Activated CD4-positive, alpha-beta T cell treated with anti-CD3 and anti-CD28 coated beads, Interleukin-2, Interleukin-4, amounts not matched to agents 100 ng/mL and 50 ng/mL, durations not matched to agents 16 hours and 8 hours (primary cell): Measurements from ENCODE around the gene PKLR.
A peak's percentile ranks its signal among the peaks of the same experiment; 100 is the strongest.

Experiments used
- DNase-seq: peaks from one replicate; pipeline ENCODE4 v3.0.0-alpha.2; 2020; ENCODE audit warnings: low spot score

PKLR gene

DNA sequence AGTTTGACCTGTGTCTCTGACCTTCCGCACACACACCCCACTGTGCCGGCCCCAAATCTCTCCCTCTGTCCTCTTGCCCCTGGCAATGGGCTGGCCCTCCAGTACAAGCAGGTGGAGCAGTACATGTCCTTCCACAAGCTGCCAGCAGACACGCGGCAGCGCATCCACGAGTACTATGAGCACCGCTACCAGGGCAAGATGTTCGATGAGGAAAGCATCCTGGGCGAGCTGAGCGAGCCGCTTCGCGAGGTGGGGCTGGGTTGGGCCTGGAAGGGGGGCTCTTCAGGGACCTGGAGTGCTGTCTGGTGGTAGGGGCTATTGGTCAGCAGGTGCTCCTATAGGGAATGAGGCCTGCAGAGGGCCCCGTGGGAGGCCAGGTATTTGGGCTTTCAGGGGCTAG lies 16.2 kb downstream of the PKLR start:
- no peak for DNase-seq

DNA sequence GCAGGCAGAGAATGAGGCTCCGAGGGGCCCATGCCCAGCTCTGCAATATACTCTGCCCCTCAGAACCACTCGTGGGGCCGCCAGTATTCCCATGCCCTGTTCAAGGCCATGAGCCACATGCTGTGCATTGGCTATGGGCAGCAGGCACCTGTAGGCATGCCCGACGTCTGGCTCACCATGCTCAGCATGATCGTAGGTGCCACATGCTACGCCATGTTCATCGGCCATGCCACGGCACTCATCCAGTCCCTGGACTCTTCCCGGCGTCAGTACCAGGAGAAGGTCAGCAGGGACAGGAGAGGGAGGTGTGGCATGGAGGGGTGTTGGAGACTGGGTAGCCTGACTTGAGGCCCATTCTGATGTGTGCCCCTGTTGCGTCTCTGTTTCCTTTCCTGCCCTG lies 16.8 kb downstream of the PKLR start:
- DNase-seq, result no peak

- no peak for DNase-seq
Measured at GRCh38 chr1:155282488-155283091, 18.6 kb downstream of the PKLR start.

- no peak for DNase-seq
Measured at GRCh38 chr1:155279268-155279667, 22.0 kb downstream of the PKLR start.

- DNase-seq, result no peak
Measured at GRCh38 chr1:155278689-155279160, 22.5 kb downstream of the PKLR start.

DNA sequence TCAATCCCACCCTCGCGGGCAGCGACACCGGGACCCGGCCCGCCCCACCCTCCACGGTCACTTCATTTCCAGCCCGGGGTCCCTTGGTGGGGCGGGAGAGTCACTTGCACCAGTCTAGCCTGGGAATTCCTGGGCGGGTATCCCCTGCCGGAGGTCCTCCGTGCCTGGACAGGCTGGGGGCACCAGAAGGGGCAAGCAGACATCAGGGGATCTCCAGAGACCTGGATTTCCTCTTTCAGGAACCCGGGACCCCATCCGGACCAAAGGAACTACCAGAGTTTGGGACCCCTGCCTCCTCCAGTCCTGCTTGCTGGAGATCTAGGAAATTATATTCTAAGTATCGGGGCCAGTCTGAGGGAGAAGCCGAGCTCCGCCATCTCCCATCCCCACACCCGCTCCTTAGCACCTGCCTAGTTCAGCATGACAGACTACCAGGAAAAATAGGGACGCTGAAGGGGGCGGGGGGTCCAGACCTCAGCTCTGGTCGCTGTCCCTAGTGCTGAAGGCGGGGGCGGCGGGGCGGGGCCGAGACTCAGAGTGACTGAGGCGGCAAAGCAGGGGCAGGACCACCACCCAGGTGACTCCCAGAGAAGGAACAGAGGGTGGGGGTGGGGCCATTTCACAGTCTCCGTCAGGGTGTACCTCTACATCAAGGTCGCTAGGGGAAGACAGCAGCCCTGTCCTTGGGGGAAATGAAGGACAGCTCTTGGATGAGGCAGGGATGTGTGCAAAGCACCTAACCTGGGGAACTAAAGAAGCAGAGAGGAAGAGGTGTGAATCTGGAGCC lies 23.1 kb downstream of the PKLR start:
- DNase-seq, result peak; percentile 30

DNA sequence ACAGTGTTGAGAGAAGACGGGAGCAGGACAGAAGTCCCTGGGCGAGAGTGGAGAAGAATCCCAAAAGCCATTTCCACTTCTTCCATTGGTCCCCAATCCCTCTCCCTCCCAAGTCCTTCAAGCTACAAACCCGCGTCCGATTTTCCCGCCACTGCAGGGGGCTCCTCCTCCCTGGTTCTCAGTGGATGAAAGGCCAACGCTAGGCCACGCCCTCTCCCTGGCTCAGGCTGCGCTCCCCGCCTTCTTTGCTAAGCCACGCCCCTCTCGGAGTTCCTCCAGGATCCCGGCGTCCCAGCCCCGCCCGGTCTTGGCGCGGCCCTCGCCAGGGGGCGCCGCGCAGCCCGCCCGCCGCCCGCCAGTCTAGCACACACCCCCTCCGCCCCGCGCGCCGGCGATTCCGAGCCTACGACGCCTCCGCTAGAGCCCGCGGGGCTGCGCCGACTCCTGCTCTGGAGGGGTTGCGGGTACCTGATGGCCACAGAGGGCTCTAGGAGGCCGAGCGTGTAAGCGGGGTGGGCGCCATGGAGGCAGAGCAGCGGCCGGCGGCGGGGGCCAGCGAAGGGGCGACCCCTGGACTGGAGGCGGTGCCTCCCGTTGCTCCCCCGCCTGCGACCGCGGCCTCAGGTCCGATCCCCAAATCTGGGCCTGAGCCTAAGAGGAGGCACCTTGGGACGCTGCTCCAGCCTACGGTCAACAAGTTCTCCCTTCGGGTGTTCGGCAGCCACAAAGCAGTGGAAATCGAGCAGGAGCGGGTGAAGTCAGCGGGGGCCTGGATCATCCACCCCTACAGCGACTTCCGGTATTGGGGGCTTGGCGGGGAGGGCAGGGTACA lies 24.0 kb downstream of the PKLR start, which contains the start of gene HCN3:
TSS of gene HCN3 (plus strand) at position 394 of the 832 bp plus-strand sequence. CDS start at position 522, 128 bp downstream.
- DNase-seq, result peak; percentile 97

DNA sequence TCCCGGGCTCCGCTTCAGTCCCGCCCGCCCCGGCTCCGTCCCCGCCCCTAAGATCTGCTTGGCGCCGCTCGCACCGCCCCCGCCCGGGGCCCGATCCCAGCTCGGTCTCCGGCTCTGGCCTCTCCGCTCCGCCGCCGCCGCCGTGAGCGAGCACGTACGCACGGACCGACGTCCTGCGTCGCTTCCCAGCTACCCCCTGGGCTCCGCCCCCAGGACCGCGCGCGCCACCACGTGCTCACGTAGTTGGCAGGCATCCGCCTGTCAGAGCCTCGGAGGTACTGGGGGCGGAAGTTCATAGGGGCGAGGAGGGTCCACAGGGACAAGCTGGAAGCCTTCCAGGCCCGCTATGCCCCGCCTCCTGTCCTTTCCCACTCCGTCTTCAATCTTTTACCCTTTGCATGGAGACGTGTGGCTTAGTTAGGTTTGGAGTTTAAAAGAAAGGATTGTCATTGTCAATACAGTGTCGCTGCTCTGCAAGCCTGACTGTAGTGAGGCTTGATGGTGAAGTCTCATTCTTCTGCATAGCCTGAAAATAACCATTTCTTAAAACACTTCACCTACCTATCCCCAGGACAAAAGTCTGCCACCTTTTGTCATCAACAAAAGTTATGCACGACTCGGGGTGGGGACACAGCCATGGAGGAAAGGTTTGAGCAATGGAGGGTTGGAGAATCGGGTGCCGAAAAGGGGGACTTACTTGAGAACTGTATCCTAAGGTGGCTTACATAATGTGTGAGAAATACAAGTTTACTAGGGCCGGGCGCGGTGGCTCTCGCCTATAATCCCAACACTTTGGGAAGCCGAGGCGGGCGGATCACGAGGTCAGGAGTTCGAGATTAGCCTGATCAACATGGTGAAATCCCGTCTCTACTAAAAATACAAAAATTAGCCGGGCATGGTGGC lies 27.6 kb downstream of the PKLR start, which contains the start of gene CLK2:
TSS of gene CLK2 (minus strand) at position 162 of the 903 bp plus-strand sequence. CDS start 2,527 bp downstream, outside the sequence.
- DNase-seq, result peak; percentile 96

GRCh38 chr1:155272466-155273342 lies 28.5 kb downstream of the PKLR start:
- no peak for DNase-seq

- no peak for DNase-seq
Measured at GRCh38 chr1:155269381-155269780, 31.9 kb downstream of the PKLR start.

DNA sequence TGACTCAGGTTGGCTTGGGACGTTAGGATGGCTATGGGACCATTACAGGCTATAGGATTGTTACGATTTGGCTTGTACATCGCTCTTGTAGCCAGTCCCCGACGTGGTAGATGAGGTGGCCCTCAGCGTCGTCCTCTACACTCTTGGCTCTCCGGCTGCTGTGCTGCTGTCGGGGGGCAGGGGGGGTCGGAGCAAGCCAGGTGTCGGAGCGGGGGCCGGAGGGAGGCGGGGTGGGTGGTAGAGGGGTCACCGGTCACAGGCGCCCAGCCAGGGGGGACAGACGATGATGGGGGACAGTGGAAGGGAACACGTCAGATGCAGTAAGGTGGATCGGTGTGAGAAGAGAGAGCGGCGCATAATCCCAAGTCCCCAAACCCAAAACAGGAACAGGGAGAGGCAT lies 32.6 kb downstream of the PKLR start:
- DNase-seq, result no peak

DNA sequence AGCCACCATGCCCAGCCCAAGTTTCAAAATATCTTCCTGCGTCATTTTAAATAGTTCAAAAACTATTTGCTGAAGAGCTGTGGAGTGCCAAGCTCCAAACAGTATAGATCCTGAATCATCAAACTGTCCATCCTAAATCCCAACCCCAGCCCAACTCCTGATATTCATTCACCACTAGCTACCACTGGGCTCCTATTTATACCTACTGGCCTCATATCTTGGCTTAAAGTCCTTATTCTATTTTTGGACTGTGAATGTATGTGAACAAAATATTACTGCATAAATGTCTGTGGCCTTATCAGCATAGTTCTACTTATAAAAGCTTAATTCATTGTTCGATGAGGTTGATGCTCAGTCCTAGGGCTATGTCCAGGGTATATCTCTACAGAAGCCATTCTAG lies 33.9 kb downstream of the PKLR start:
- DNase-seq, result no peak

GRCh38 chr1:155266553-155266952 lies 34.7 kb downstream of the PKLR start:
- DNase-seq, result no peak

DNA sequence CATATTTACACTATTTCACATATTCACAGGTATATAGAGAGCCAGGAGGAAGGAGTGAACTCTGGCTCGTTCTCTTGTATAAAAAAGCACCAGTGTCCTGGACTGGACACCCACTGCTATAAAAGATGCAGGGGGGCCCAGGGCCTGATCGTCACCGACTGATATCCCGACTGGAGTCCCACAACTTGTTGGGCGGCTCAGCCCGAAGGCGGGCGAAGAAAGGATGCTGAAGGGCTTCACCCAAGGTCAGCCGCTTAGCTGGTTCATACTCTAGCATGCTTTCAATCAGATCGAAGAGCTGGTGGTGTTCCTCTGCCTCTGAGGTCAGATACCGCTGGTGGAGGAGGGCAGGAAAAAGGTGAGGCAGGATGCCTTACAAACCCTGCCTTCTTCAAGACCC lies 38.2 kb downstream of the PKLR start:
- DNase-seq, result no peak

DNA sequence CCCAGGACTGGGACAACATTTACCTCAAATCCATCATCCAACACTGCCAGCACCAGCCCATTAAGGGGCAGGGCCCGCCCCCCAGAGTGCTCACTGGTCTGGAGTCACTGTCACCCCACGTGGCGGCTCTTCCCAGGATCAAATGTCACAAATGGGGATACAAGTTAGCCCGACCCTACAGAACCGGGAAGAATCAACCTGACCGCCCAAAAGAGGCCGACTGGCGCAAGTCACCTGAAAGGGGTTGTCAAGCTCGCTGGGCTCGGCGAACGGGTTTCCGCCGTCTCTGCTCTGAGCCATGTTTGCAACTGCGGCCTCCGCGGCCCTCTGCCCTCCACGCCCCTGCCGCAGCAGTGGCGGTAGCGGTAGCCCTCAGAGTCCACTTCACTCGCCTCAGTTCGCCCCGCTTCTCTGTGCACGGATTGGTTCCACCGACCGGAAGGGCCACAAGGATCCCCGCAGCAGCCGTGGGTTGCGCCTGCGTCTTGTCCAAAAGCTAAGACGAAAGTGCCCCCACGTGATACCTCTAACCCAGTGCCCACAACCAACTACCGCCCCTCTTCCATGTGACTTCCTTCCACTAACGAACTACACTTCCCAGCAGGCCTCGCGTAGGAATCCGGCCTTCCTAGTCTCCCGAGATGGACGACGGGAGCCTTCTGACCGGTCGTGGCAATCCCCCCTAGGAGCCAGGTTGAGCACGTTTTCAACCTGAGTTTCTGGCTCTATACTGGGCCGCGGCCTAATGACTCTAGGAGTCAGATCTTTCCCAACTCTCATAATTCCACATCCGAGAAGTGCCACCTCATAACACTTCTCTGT lies 39.2 kb downstream of the PKLR start, which contains the start of gene SCAMP3:
TSS of gene SCAMP3 (minus strand) at position 509 of the 822 bp plus-strand sequence. CDS start at position 300, 209 bp downstream.
- DNase-seq, result peak; percentile 95

GRCh38 chr1:155261493-155261851 lies 39.8 kb downstream of the PKLR start:
- peak; percentile 46 for DNase-seq

GRCh38 chr1:155260276-155260675 lies 41.0 kb downstream of the PKLR start:
- no peak for DNase-seq

GRCh38 chr1:155256058-155256852 lies 45.0 kb downstream of the PKLR start:
- DNase-seq, result no peak
